ENCODE data around the gene THRAP3. TPM values are rescaled to one million over a fixed set of nuclear protein-coding genes. Genes with fewer than 3 reads are reported as not detected.
A peak's percentile ranks its signal among the peaks of the same experiment; 100 is the strongest.
"Not testable (repeated sequence)": the region's sequence is repeated elsewhere in the genome, so short reads cannot be mapped to it uniquely, and the experiment has no call there.

THRAP3 gene
- total RNA-seq, 1 donor from 2014 or later: 121 TPM

GRCh38 chr1:36178471-36179219 is 45.6 kb upstream of the THRAP3 start:
- Mint-ChIP-seq H3K27me3 (ENCODE audit: low read depth) (no peaks in the 10 kb centered on the region), H3K27ac (peak overlapping the region; percentile 21), H3K4me1 (no peaks in the 10 kb centered on the region), H3K36me3 (peaks cover 24% of the 10 kb centered on the region), H3K9me3 (no peaks in the 10 kb centered on the region), H3K4me3 (no peak overlapping the region)
- DNase-seq (ENCODE audit: low spot score in 2 of 2, unreplicated experiment in 2 of 2): no peak
- TF ChIP-seq CTCF (IDR thresholded peaks at IDR 0.05; ENCODE audit: unreplicated experiment): no peak

- no peaks in the 10 kb centered on the region for H3K9me3 Mint-ChIP-seq
- DNase-seq (ENCODE audit: low spot score in 2 of 2, unreplicated experiment in 2 of 2): no peak
- TF ChIP-seq CTCF (IDR thresholded peaks at IDR 0.05; ENCODE audit: unreplicated experiment): no peak
- no peaks in the 10 kb centered on the region for H3K27me3 Mint-ChIP-seq (ENCODE audit: low read depth)
- no peak overlapping the region for H3K27ac Mint-ChIP-seq
- H3K4me1 Mint-ChIP-seq: no peaks in the 10 kb centered on the region
- no peak overlapping the region for H3K4me3 Mint-ChIP-seq
- H3K36me3 Mint-ChIP-seq: peaks cover 21% of the 10 kb centered on the region
Measured at GRCh38 chr1:36179220-36179600, 45.0 kb upstream of the THRAP3 start.

- Mint-ChIP-seq H3K4me1 (no peaks in the 10 kb centered on the region), H3K9me3 (no peaks in the 10 kb centered on the region), H3K36me3 (peaks cover 17% of the 10 kb centered on the region), H3K27ac (peak overlapping the region; percentile 25), H3K4me3 (no peak overlapping the region), H3K27me3 (ENCODE audit: low read depth) (no peaks in the 10 kb centered on the region)
- no peak for TF ChIP-seq CTCF (IDR thresholded peaks at IDR 0.05; ENCODE audit: unreplicated experiment)
- DNase-seq (ENCODE audit: low spot score in 2 of 2, unreplicated experiment in 2 of 2): no peak
Measured at GRCh38 chr1:36182734-36183133, 41.5 kb upstream of the THRAP3 start.

DNA sequence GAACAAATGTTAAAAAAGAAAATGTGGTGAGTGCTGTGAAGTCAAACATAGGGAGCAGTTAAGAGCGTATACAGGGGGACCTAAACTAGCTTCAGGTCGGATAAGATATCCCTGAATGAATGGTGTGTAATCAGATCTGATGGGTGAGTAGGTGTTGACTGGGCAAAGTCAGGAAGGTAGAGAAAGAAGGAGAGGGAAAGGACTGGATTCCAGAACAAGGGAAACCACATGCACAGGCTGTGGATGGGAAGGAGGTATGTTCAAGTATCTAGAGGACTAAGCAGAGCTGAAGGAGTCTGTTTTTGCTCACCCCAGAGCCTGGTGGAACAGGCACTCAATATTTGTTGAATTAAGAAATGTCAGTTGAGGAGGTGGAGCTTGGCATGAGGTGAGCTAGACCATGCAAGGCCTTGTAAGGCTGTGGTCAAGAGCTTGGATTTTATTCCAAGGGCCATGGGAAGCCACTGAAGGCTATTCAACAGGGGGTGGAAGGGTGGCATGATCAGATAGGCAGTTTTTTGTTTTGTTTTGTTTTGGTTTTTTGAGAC is 40.9 kb upstream of the THRAP3 start:
- H3K36me3 Mint-ChIP-seq: peaks cover 17% of the 10 kb centered on the region
- DNase-seq (ENCODE audit: low spot score in 2 of 2, unreplicated experiment in 2 of 2): no peak
- H3K27ac Mint-ChIP-seq: peak overlapping the region; percentile 10
- no peak overlapping the region for H3K4me3 Mint-ChIP-seq
- no peak for TF ChIP-seq CTCF (IDR thresholded peaks at IDR 0.05; ENCODE audit: unreplicated experiment)
- H3K27me3 Mint-ChIP-seq (ENCODE audit: low read depth): no peaks in the 10 kb centered on the region
- H3K9me3 Mint-ChIP-seq: no peaks in the 10 kb centered on the region
- peaks cover 2% of the 10 kb centered on the region for H3K4me1 Mint-ChIP-seq

GRCh38 chr1:36187800-36188593 is 36.2 kb upstream of the THRAP3 start:
- Mint-ChIP-seq H3K9me3 (no peaks in the 10 kb centered on the region), H3K36me3 (no peaks in the 10 kb centered on the region), H3K4me3 (no peak overlapping the region), H3K27ac (peak overlapping the region; percentile 86), H3K27me3 (ENCODE audit: low read depth) (no peaks in the 10 kb centered on the region), H3K4me1 (peaks cover 2% of the 10 kb centered on the region)
- DNase-seq (ENCODE audit: low spot score in 2 of 2, unreplicated experiment in 2 of 2): peak; percentile 53 to 74
- TF ChIP-seq CTCF (IDR thresholded peaks at IDR 0.05; ENCODE audit: unreplicated experiment): peak; percentile 81

GRCh38 chr1:36196805-36197204 is 27.4 kb upstream of the THRAP3 start:
- H3K4me3 Mint-ChIP-seq; H3K4me1 Mint-ChIP-seq; H3K9me3 Mint-ChIP-seq; H3K36me3 Mint-ChIP-seq; H3K27ac Mint-ChIP-seq; DNase-seq (ENCODE audit: low spot score in 2 of 2, unreplicated experiment in 2 of 2); H3K27me3 Mint-ChIP-seq (ENCODE audit: low read depth): not testable (repeated sequence)

Measured in mesothelial cell of epicardium (in vitro differentiated cells).